Mucosa of rectum (tissue), 2 donors: ENCODE data around the gene SLC22A7.

Experiments
- H3K27ac ChIP-seq, 2 donors: one replicate each; pipeline ENCODE4 v1.7.0; 2013; ENCODE audit warnings: inconsistent platforms in 2 of 2, low read depth in 2 of 2, low read length in 2 of 2
- H3K27me3 ChIP-seq, 2 donors: one replicate each; pipeline ENCODE4 v1.7.0; 2013; ENCODE audit warnings: low read length in 2 of 2; ENCODE audit not compliant: control insufficient read depth in 2 of 2, insufficient read depth in 2 of 2
- H3K36me3 ChIP-seq, 2 donors: one replicate each; pipeline ENCODE4 v1.7.0; 2013; ENCODE audit warnings: low read length in 2 of 2; ENCODE audit not compliant: control insufficient read depth in 2 of 2, insufficient read depth in 2 of 2
- H3K4me1 ChIP-seq, 2 donors: one replicate each; pipeline ENCODE4 v1.7.0; 2013; ENCODE audit warnings: low read length in 2 of 2, mild to moderate bottlenecking in 1 of 2; ENCODE audit not compliant: control insufficient read depth in 2 of 2, insufficient read depth in 2 of 2
- H3K4me3 ChIP-seq, 2 donors: one replicate each; pipeline ENCODE4 v1.7.0; 2013; ENCODE audit warnings: low read length in 2 of 2
- H3K9ac ChIP-seq, 2 donors: one replicate each; pipeline ENCODE4 v1.7.0; 2013; ENCODE audit warnings: low read length in 2 of 2, low read depth in 1 of 2, mild to moderate bottlenecking in 1 of 2
- H3K9me3 ChIP-seq, 2 donors: one replicate each; pipeline ENCODE4 v1.7.0; 2013; ENCODE audit warnings: low read length in 2 of 2; ENCODE audit not compliant: control insufficient read depth in 2 of 2
- donor health status: healthy.
- donor health status: Normal muscosa, but diverticular disease.

The SLC22A7 gene

DNA sequence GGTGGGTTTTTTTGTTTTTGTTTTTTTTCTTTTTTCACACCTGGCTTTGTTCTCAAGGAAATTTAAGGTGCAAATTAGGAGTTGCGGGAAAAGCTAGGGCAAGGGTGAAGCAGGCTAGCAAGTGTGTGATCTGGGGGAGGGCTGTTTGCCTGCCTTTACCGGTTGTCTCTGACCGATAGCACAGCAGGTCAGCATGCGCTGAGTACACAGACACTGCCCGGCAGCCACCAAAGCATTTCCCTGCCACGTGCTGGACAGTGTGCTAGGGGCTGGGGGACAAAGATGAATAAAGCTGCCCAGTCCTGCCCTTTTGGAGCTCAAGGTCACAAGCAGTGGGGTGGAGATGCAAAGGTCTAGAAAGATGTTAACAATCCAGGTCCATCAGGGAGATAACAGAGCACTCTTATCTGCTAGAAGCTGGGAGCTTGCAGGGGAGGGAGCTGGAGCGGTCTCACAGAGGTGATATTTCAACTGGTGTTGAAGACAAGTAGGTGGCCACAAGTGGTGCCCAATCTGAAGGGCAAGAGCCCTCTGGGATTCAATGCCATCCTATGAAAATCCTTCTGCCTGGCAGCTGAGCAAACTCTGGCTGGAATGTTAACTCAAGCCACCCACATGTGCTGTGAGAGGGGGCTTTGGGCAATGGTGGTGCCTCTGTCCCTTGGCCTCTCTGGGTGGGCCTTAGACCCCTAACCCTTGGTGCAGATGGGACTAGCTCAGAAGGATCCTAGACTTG lies 30.3 kb upstream of the SLC22A7 start:
- H3K4me3 ChIP-seq = no peak overlapping the region
- no peaks in the 10 kb centered on the region for H3K9me3 ChIP-seq
- H3K4me1 ChIP-seq = peaks cover 38 to 45% of the 10 kb centered on the region in 2 donors
- no peaks in the 10 kb centered on the region for H3K36me3 ChIP-seq
- H3K27ac ChIP-seq = peak overlapping the region; percentile 30 to 61
- H3K27me3 ChIP-seq = peaks cover 0 to 3% of the 10 kb centered on the region in 2 donors
- H3K9ac ChIP-seq = peak overlapping the region in 1 of 2 donors; percentile 21

DNA sequence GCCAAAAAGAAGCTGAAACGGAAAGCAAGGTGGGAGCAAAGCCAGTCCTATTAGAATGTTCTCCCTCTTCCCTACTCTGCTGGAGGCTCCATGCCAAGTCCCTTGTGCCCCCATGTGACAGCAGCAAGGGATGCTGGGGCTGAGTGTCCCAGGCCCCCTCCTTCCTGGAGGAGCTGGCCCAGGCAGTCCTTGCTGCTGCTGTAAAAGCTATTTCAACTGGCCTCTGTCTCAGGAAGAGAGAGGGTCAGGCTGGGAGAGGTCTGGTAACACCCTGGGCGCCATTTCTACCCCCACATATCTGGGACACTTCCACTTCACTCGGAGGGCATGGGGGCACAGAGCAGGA lies 29.7 kb upstream of the SLC22A7 start:
- Histone ChIP-seq H3K9me3 (no peaks in the 10 kb centered on the region), H3K27ac (peak overlapping the region in 1 of 2 donors; percentile 61), H3K9ac (no peak overlapping the region), H3K4me1 (peaks cover 38 to 44% of the 10 kb centered on the region in 2 donors), H3K36me3 (no peaks in the 10 kb centered on the region), H3K4me3 (no peak overlapping the region), H3K27me3 (peaks cover 0 to 3% of the 10 kb centered on the region in 2 donors)

DNA sequence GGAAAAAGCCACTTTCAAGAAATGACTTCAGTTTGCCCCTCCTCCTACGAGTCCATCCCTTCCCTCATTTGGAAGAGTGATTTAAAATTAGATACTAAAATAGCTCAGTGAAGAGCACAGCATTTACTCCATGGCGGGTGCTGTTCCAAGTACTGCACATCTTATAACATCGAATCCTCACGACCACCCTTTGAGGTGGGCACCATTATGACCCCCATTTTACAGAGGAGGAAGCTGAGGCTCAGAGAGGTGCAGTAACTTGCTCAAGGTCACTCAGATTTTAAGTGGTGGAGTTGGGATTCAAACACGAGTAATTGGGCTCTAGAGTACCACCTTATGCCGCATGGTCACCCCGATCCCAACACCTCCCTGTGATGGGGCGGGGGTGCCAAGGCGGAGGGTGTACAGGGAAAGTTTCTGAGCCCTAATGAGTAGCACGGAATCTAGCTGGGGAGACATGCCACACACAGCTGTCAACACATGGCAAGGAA lies 29.2 kb upstream of the SLC22A7 start:
- peak overlapping the region; percentile 50 to 65 for H3K4me3 ChIP-seq
- peaks cover 38 to 44% of the 10 kb centered on the region in 2 donors for H3K4me1 ChIP-seq
- H3K36me3 ChIP-seq = no peaks in the 10 kb centered on the region
- no peaks in the 10 kb centered on the region for H3K9me3 ChIP-seq
- H3K27ac ChIP-seq = peak overlapping the region; percentile 80 to 86
- H3K9ac ChIP-seq = no peak overlapping the region
- H3K27me3 ChIP-seq = peaks cover 0 to 3% of the 10 kb centered on the region in 2 donors

DNA sequence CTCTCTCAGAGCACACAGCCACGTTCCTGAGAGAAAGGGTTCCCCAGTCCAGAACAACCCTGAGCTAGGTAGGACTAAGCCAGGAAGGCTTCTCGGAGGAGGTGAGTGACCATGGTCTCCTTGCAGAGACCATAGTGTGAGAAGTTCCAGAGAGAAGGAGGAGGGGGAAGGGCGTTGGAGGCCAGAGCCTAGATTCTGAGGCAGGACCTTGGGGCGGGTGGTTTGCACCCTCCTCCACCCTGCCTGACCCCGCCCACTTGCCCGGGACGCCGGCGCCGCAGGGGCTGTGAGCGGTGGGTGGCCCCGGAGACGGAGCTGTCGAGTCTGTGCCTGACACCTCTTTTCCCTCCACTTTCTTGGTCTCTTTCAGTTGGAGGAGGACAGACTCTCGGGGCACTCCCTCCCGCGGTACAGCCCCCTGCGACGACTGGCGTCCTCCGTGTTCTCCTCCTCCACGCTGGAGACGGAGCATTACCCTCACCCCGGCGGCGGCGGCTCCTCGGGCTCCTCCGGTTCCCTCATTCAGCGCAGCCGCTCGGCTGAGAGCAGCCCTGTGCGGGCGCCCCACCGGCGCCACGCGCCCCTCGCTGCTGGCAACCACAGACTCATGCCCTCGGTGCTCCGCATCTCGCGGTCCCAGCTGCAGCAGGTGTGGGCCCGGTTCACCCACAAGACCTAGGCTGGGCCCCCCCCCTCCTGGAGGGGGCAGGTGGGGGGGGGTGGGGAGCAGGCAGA lies 28.6 kb upstream of the SLC22A7 start:
- Histone ChIP-seq H3K9ac (peak overlapping the region; percentile 52 to 70), H3K27me3 (peaks cover 0 to 3% of the 10 kb centered on the region in 2 donors), H3K4me3 (peak overlapping the region; percentile 50 to 65), H3K9me3 (no peaks in the 10 kb centered on the region), H3K27ac (peak overlapping the region; percentile 80 to 86), H3K4me1 (peaks cover 42 to 49% of the 10 kb centered on the region in 2 donors), H3K36me3 (no peaks in the 10 kb centered on the region)

DNA sequence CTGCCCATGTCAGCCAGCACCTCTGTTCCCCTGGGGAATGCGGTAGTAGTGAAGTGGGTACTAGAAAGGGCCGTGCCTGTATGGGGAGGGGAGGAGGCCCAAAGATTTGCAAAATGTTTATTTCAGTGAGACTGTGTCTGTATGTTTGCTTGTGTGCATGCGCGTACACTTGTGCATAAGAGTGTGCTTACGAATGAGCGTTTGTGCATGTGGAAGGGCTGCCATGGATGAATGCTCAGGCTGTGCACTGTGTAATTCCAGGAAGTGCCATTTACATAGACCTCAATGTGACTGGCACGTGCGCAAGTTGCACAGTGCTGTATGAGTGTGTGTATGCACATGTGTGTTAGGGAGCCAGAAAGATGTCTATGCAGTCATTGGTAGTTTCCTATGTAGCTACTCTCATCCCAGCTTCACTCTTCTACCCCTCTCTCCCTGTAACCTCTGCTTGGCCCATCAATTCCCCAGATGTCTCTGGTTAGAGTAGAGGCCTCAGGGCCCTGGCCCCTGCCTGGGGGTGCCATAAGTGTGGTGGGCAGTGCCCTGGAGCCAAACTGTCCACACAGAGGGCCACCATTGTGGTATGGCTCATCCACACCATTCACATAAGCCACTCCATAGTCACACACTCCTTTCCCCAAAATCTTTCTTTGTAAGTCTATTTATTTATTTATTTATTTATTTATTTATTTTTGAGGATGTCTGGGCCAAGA lies 26.8 kb upstream of the SLC22A7 start:
- Histone ChIP-seq H3K4me3 (no peak overlapping the region), H3K27ac (peak overlapping the region; percentile 80 to 86), H3K4me1 (peaks cover 55 to 62% of the 10 kb centered on the region in 2 donors), H3K9me3 (no peaks in the 10 kb centered on the region), H3K9ac (peak overlapping the region; percentile 24 to 70), H3K36me3 (no peaks in the 10 kb centered on the region), H3K27me3 (peaks cover 0 to 3% of the 10 kb centered on the region in 2 donors)

DNA sequence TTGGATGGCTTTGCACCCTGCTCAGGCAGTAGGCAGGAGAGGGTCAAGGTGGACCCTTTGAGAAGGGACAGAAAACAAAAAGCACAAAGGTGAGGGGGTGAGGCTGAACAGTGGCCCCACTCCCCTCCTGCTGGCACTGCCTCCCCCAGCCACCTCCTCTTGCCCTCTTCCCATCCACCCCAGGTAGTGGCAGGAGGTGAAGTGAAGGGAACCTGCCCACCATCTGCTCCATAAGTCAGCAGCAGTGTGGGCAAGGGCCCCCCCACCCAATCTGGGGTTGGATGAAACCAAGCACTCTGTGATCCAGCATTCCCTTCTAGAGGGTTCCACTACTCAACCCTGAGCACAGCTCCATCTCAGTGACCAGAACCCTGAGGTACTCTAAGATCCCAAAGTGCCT lies 26.1 kb upstream of the SLC22A7 start:
- H3K36me3 ChIP-seq = no peaks in the 10 kb centered on the region
- no peak overlapping the region for H3K9ac ChIP-seq
- no peak overlapping the region for H3K4me3 ChIP-seq
- H3K4me1 ChIP-seq = peaks cover 59 to 69% of the 10 kb centered on the region in 2 donors
- H3K9me3 ChIP-seq = no peaks in the 10 kb centered on the region
- peak overlapping the region in 1 of 2 donors; percentile 9 for H3K27ac ChIP-seq
- peaks cover 0 to 3% of the 10 kb centered on the region in 2 donors for H3K27me3 ChIP-seq

DNA sequence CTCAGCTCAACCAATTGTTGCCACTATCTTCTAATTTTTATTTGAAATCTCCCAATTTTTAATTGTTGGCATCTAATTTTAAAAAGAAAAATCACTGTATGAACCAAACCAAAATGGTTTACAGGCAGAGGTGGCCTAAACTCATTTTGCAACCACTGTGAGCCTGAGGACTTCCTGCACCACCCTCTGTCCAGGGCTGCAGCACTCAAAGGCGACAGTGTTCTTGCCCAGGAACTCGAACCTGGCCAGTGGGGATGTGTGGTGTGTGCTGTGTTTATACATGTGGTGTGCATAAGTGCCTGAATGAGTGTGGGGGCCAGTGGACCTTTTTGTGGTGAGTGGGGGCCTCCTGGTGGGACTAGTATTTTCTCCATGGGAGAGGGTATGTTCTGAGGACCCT lies 24.4 kb upstream of the SLC22A7 start:
- peaks cover 54 to 69% of the 10 kb centered on the region in 2 donors for H3K4me1 ChIP-seq
- no peaks in the 10 kb centered on the region for H3K36me3 ChIP-seq
- peak overlapping the region in 1 of 2 donors; percentile 96 for H3K27ac ChIP-seq
- no peak overlapping the region for H3K9ac ChIP-seq
- no peaks in the 10 kb centered on the region for H3K27me3 ChIP-seq
- no peak overlapping the region for H3K4me3 ChIP-seq
- H3K9me3 ChIP-seq = no peaks in the 10 kb centered on the region

DNA sequence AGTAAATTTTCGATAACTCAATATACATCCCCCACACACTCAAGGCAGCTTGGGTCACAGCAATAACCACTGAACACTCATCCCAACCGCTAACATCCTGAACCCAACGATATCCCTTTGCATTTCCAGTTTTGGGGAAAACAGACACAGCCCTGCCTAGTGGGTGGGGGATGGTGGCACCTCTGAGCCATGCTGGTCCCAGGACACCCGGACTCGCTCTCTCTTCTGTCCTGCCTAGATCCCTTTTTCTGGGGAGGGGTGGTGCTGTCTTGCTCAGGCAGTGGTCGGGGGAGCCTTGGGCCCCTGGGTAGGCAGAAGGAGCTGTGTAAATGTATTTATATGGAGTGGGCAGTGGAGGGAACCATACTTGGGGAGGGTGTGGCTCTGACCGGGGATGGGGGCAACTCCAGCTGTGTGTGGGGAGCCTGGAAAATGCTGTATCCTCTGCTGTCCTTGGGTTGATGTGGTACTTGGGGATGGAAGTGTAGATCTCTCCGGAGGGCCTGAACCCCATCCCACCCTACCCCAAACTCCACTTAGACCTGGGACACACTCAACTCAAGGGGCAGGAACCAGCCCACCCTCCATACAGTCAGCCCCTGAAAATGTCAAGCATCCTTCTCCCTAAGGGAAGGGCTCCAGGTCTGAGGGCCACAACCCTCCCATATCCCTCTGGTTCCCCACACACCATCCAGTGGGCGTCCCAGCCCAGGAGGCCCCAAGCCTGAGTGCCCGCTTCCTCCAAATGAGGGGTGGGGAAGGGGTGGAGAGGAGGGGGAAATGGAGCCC lies 23.7 kb upstream of the SLC22A7 start:
- Histone ChIP-seq H3K9me3 (no peaks in the 10 kb centered on the region), H3K9ac (peak overlapping the region; percentile 9 to 57), H3K36me3 (no peaks in the 10 kb centered on the region), H3K4me3 (peak overlapping the region; percentile 61 to 62), H3K27me3 (no peaks in the 10 kb centered on the region), H3K4me1 (peaks cover 55 to 69% of the 10 kb centered on the region in 2 donors), H3K27ac (peak overlapping the region; percentile 67 to 96)

DNA sequence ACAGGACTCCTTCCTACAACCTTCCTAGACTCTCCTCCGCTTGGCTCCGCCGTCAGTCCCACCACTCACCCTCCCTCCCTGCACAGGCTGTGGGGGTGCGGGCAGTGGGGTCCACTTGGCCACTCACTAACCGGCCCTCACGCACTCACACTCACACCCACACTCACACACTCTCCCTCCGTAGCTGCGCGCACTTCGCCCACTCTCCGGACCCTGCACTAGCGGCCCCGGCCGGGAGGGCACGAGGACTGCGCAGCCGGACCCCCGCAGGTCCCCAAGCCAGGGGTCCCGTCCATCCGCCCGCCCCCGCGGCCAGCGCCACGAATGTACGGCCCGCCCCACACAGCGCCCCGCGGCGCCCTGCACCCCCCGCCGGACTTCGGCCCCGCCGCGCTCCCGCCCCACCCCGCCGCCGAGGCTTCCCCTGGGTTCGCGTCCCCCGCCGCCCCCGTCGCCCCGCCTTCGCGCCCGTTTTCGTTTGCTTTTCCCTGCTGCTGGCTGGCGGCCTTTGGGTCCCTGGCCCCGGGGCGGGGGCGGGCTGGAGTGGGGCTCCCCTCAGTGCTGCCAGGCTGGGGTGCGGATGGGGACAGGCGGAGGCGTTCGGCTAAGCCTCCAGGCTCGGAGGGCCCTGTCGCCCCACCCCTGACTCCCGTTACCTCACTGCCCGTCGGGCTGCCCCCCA lies 23.0 kb upstream of the SLC22A7 start:
- Histone ChIP-seq H3K9me3 (no peaks in the 10 kb centered on the region), H3K36me3 (no peaks in the 10 kb centered on the region), H3K27ac (peak overlapping the region; percentile 79 to 96), H3K27me3 (no peaks in the 10 kb centered on the region), H3K4me1 (peaks cover 53 to 64% of the 10 kb centered on the region in 2 donors), H3K9ac (peak overlapping the region; percentile 9 to 57), H3K4me3 (peak overlapping the region; percentile 61 to 62)
